Measurements from ENCODE around the gene TSEN15.
"Not testable (repeated sequence)": the region's sequence is repeated elsewhere in the genome, so short reads cannot be mapped to it uniquely, and the experiment has no call there.

Gene TSEN15

GRCh38 chr1:184031409-184032107, 20.0 kb upstream of the TSEN15 start:
- no peak for DNase-seq

GRCh38 chr1:184032306-184032929, 19.1 kb upstream of the TSEN15 start:
- no peak for DNase-seq

- DNase-seq = no peak
Measured at GRCh38 chr1:184032930-184033418, 18.6 kb upstream of the TSEN15 start.

- DNase-seq = peak; percentile 64
Measured at GRCh38 chr1:184033711-184034167, 17.8 kb upstream of the TSEN15 start.

GRCh38 chr1:184034761-184035379, 16.7 kb upstream of the TSEN15 start:
- no peak for DNase-seq

- no peak for DNase-seq
Measured at GRCh38 chr1:184035719-184036516, 15.6 kb upstream of the TSEN15 start.

- no peak for DNase-seq
Measured at GRCh38 chr1:184036517-184036949, 15.0 kb upstream of the TSEN15 start.

- no peak for DNase-seq
Measured at GRCh38 chr1:184037849-184038591, 13.5 kb upstream of the TSEN15 start.

- DNase-seq = no peak
Measured at GRCh38 chr1:184039126-184039525, 12.4 kb upstream of the TSEN15 start.

GRCh38 chr1:184041731-184042130, 9.8 kb upstream of the TSEN15 start:
- DNase-seq = no peak

- not testable (repeated sequence) for DNase-seq
Measured at GRCh38 chr1:184043315-184043714, 8.2 kb upstream of the TSEN15 start.

GRCh38 chr1:184044603-184045376, 6.7 kb upstream of the TSEN15 start:
- no peak for DNase-seq

GRCh38 chr1:184047541-184047940, 4.0 kb upstream of the TSEN15 start:
- not testable (repeated sequence) for DNase-seq

- no peak for DNase-seq
Measured at GRCh38 chr1:184048561-184049240, 2.8 kb upstream of the TSEN15 start.

GRCh38 chr1:184049291-184049690, 2.2 kb upstream of the TSEN15 start:
- no peak for DNase-seq

GRCh38 chr1:184049836-184050468, 1.6 kb upstream of the TSEN15 start:
- no peak for DNase-seq

GRCh38 chr1:184050636-184051035, 894 bp upstream of the TSEN15 start:
- peak; percentile 49 for DNase-seq

GRCh38 chr1:184051138-184051484, 419 bp upstream of the TSEN15 start:
- DNase-seq = peak; percentile 35

- DNase-seq = no peak
Measured at GRCh38 chr1:184052194-184052559, 647 bp downstream of the TSEN15 start.

GRCh38 chr1:184052750-184053149, 1.2 kb downstream of the TSEN15 start:
- DNase-seq = no peak

Measured in fibroblast of skin of abdomen (primary cell).